HG02973 (cell line): ENCODE results near the gene RAB11FIP2.

Source experiments
- ATAC-seq: cut with Tn5 transposase; IDR thresholded peaks from one replicate; pipeline ENCODE4 v1.9.1; 2021; ENCODE audit warnings: moderate library complexity; ENCODE audit not compliant: unreplicated experiment

RAB11FIP2 gene

GRCh38 chr10:118034791-118035261, 11.9 kb downstream of the RAB11FIP2 start:
- ATAC-seq = no peak

- no peak for ATAC-seq
Observed at GRCh38 chr10:118033905-118034304, 12.8 kb downstream of the RAB11FIP2 start.

GRCh38 chr10:118032564-118032963, 14.2 kb downstream of the RAB11FIP2 start:
- ATAC-seq = no peak

- ATAC-seq = no peak
Observed at GRCh38 chr10:118031351-118032075, 15.2 kb downstream of the RAB11FIP2 start.

GRCh38 chr10:118028619-118029018, 18.1 kb downstream of the RAB11FIP2 start:
- ATAC-seq = peak; percentile 92

- no peak for ATAC-seq
Observed at GRCh38 chr10:118027397-118027796, 19.3 kb downstream of the RAB11FIP2 start.

GRCh38 chr10:118026936-118027335, 19.8 kb downstream of the RAB11FIP2 start:
- ATAC-seq = no peak

GRCh38 chr10:118020365-118020764, 26.4 kb downstream of the RAB11FIP2 start:
- no peak for ATAC-seq

GRCh38 chr10:118017850-118018249, 28.9 kb downstream of the RAB11FIP2 start:
- ATAC-seq = no peak

- ATAC-seq = no peak
Observed at GRCh38 chr10:118017071-118017740, 29.5 kb downstream of the RAB11FIP2 start.

GRCh38 chr10:118012952-118013525, 33.7 kb downstream of the RAB11FIP2 start:
- no peak for ATAC-seq

- no peak for ATAC-seq
Observed at GRCh38 chr10:118007773-118008172, 39.0 kb downstream of the RAB11FIP2 start.

- ATAC-seq = no peak
Observed at GRCh38 chr10:118003126-118003525, 43.6 kb downstream of the RAB11FIP2 start.

- no peak for ATAC-seq
Observed at GRCh38 chr10:118002581-118002980, 44.2 kb downstream of the RAB11FIP2 start.

- no peak for ATAC-seq
Observed at GRCh38 chr10:117997673-117998072, 49.1 kb downstream of the RAB11FIP2 start.

GRCh38 chr10:117996709-117997108, 50.0 kb downstream of the RAB11FIP2 start:
- ATAC-seq = no peak

GRCh38 chr10:117994771-117995170, 52.0 kb downstream of the RAB11FIP2 start:
- ATAC-seq = no peak

GRCh38 chr10:117993166-117993565, 53.6 kb downstream of the RAB11FIP2 start:
- no peak for ATAC-seq

GRCh38 chr10:117991701-117992100, 55.0 kb downstream of the RAB11FIP2 start:
- ATAC-seq = no peak

GRCh38 chr10:117989962-117990361, 56.8 kb downstream of the RAB11FIP2 start:
- ATAC-seq = no peak

GRCh38 chr10:117988814-117989213, 57.9 kb downstream of the RAB11FIP2 start:
- ATAC-seq = no peak
